HG03139 (cell line): Measurements from ENCODE around the gene SCAPER.
A peak's percentile ranks its signal among the peaks of the same experiment; 100 is the strongest.
"Not testable (repeated sequence)": the region's sequence is repeated elsewhere in the genome, so short reads cannot be mapped to it uniquely, and the experiment has no call there.

Experiments
- ATAC-seq: cut with Tn5 transposase; IDR thresholded peaks from one replicate; pipeline ENCODE4 v1.9.1; 2021; ENCODE audit not compliant: unreplicated experiment

SCAPER gene

GRCh38 chr15:76584868-76585575, 320.1 kb downstream of the SCAPER start:
- ATAC-seq: no peak

GRCh38 chr15:76582550-76582949, 322.6 kb downstream of the SCAPER start:
- no peak for ATAC-seq

- no peak for ATAC-seq
These were observed 327.1 kb downstream of the SCAPER start for GRCh38 chr15:76577879-76578512.

GRCh38 chr15:76576523-76577279, 328.4 kb downstream of the SCAPER start:
- ATAC-seq: no peak

- ATAC-seq: peak; percentile 20
These were observed 329.5 kb downstream of the SCAPER start for GRCh38 chr15:76575679-76576078.

GRCh38 chr15:76575274-76575673, 329.9 kb downstream of the SCAPER start:
- ATAC-seq: peak; percentile 76

- ATAC-seq: no peak
These were observed 332.2 kb downstream of the SCAPER start for GRCh38 chr15:76572983-76573314.

- no peak for ATAC-seq
These were observed 338.9 kb downstream of the SCAPER start for GRCh38 chr15:76566276-76566675.

GRCh38 chr15:76565366-76565765, 339.8 kb downstream of the SCAPER start:
- no peak for ATAC-seq

- ATAC-seq: no peak
These were observed 349.9 kb downstream of the SCAPER start for GRCh38 chr15:76555247-76555646.

- ATAC-seq: no peak
These were observed 351.6 kb downstream of the SCAPER start for GRCh38 chr15:76553564-76553963.

GRCh38 chr15:76553102-76553501, 352.0 kb downstream of the SCAPER start:
- ATAC-seq: no peak

- ATAC-seq: no peak
These were observed 358.3 kb downstream of the SCAPER start for GRCh38 chr15:76546805-76547204.

- no peak for ATAC-seq
These were observed 371.1 kb downstream of the SCAPER start for GRCh38 chr15:76533995-76534394.

GRCh38 chr15:76533060-76533820, 371.9 kb downstream of the SCAPER start:
- ATAC-seq: no peak

- no peak for ATAC-seq
These were observed 375.2 kb downstream of the SCAPER start for GRCh38 chr15:76529911-76530310.

- ATAC-seq: no peak
These were observed 379.0 kb downstream of the SCAPER start for GRCh38 chr15:76526111-76526510.

- ATAC-seq: no peak
These were observed 387.2 kb downstream of the SCAPER start for GRCh38 chr15:76517910-76518309.

- no peak for ATAC-seq
These were observed 390.9 kb downstream of the SCAPER start for GRCh38 chr15:76514282-76514681.

- ATAC-seq: no peak
These were observed 392.2 kb downstream of the SCAPER start for GRCh38 chr15:76512971-76513370.

GRCh38 chr15:76510663-76511062, 394.5 kb downstream of the SCAPER start:
- ATAC-seq: not testable (repeated sequence)
